ENCODE measurements around the gene PSME3IP1.

PSME3IP1 gene

DNA sequence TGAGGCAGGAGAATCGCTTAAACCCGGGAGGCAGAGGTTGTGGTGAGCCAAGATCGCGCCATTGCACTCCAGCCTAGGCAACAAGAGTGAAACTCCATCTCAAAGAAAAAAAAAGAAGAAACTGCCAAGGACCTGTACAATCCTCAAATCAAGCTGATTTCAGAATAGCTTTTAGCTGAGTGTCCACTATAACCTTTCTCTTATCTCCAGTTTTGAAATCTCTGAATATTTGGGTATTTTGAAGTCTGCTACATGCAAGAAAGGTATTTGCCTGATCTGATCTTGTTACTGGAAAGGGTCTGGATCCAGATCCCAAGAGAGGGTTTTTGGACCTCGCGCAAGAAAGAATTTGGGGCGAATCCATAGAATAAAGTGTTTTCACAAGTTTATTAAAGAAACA lies 40.1 kb upstream of the PSME3IP1 start:
- H3K27ac ChIP-seq, result no peak overlapping the region

DNA sequence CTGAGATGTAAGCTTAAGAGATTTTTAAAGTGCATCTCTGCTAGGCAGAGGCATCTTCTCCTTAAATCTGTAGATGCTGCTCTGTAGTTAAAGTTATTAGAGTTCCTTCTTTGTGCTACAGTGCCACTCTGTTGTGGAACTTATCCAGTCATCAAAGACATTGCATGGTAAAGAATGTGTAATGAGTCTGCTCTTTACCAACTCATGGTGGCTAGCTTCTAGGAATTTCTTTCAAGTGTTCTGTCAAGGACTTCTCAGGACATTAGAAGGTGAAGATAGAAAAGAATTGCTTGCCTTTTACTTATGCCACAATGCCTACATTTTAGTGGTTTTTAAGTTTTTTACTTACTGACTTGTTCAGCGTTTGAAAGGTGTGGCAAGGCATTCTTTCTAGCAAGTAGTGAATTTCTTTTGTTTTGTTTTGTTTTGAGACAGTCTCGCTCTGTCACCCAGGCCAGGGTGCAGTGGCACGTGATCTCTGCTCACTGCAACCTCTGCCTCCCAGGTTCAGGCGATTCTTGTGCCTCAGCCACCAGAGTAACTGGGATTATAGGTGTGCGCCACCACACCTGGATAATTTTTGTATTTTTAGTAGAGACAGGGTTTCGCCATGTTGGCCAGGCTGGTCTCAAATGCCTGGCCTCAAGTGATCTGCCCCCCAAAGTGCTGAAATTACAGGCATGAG lies 39.0 kb upstream of the PSME3IP1 start:
- Histone ChIP-seq H3K4me3 (IDR thresholded peaks at IDR 0.05; ENCODE audit: insufficient read depth, low read depth, low read length) (no peak overlapping the region), H2AFZ (ENCODE audit: low read depth) (no peak overlapping the region), H4K20me1 (ENCODE audit: insufficient read depth) (no peaks in the 10 kb centered on the region), H3K27ac (no peak overlapping the region), H3K79me2 (ENCODE audit: insufficient read depth, low read depth) (no peaks in the 10 kb centered on the region), H3K4me1 (ENCODE audit: low read depth, poor library complexity, severe bottlenecking) (no peaks in the 10 kb centered on the region), H3K27me3 (ENCODE audit: insufficient read depth, low read depth) (no peaks in the 10 kb centered on the region), H3K4me2 (no peak overlapping the region), H3K9ac (no peak overlapping the region), H3K36me3 (ENCODE audit: insufficient read depth) (no peaks in the 10 kb centered on the region)
- TF ChIP-seq, protein P1, sequence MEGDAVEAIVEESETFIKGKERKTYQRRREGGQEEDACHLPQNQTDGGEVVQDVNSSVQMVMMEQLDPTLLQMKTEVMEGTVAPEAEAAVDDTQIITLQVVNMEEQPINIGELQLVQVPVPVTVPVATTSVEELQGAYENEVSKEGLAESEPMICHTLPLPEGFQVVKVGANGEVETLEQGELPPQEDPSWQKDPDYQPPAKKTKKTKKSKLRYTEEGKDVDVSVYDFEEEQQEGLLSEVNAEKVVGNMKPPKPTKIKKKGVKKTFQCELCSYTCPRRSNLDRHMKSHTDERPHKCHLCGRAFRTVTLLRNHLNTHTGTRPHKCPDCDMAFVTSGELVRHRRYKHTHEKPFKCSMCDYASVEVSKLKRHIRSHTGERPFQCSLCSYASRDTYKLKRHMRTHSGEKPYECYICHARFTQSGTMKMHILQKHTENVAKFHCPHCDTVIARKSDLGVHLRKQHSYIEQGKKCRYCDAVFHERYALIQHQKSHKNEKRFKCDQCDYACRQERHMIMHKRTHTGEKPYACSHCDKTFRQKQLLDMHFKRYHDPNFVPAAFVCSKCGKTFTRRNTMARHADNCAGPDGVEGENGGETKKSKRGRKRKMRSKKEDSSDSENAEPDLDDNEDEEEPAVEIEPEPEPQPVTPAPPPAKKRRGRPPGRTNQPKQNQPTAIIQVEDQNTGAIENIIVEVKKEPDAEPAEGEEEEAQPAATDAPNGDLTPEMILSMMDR (conservative IDR thresholded peaks at IDR 0.05; ENCODE audit: low read depth, low read length), result no peak

More for the DNA sequence above, 40.1 kb upstream of the PSME3IP1 start:
- TF ChIP-seq, protein P1 (conservative IDR thresholded peaks at IDR 0.05; ENCODE audit: low read depth, low read length), result no peak
- H3K79me2 ChIP-seq (ENCODE audit: insufficient read depth, low read depth), result no peaks in the 10 kb centered on the region
- no peak overlapping the region for H3K4me2 ChIP-seq
- H3K4me1 ChIP-seq (ENCODE audit: low read depth, poor library complexity, severe bottlenecking), result no peaks in the 10 kb centered on the region
- no peak overlapping the region for H3K9ac ChIP-seq
- no peak overlapping the region for H2AFZ ChIP-seq (ENCODE audit: low read depth)
- H4K20me1 ChIP-seq (ENCODE audit: insufficient read depth), result no peaks in the 10 kb centered on the region
- H3K27me3 ChIP-seq (ENCODE audit: insufficient read depth, low read depth), result no peaks in the 10 kb centered on the region
- no peaks in the 10 kb centered on the region for H3K36me3 ChIP-seq (ENCODE audit: insufficient read depth)
- no peak overlapping the region for H3K4me3 ChIP-seq (IDR thresholded peaks at IDR 0.05; ENCODE audit: insufficient read depth, low read depth, low read length)

DNA sequence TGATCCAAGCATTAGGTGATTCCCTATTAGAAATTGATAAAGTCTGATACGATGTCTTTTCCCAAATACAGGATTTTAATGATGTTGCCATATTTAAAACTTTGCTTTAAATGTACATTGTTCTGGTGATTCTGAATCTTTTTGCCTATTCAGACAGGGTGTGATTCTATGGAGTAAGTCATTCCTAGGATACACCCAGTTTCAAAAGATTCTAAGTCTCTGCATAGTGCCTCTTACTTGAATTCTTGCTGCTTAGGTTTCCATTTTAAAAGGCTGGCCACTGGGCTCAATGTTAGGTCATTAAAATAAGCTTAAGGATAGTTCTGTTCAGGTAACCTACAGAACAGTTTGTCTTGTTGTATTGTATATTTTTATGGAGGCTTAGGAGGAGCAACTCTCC lies 37.2 kb upstream of the PSME3IP1 start:
- no peaks in the 10 kb centered on the region for H4K20me1 ChIP-seq (ENCODE audit: insufficient read depth)
- no peaks in the 10 kb centered on the region for H3K79me2 ChIP-seq (ENCODE audit: insufficient read depth, low read depth)
- no peak overlapping the region for H2AFZ ChIP-seq (ENCODE audit: low read depth)
- TF ChIP-seq, protein P1 (conservative IDR thresholded peaks at IDR 0.05; ENCODE audit: low read depth, low read length), result no peak
- H3K4me1 ChIP-seq (ENCODE audit: low read depth, poor library complexity, severe bottlenecking), result no peaks in the 10 kb centered on the region
- H3K36me3 ChIP-seq (ENCODE audit: insufficient read depth), result no peaks in the 10 kb centered on the region
- H3K4me3 ChIP-seq (IDR thresholded peaks at IDR 0.05; ENCODE audit: insufficient read depth, low read depth, low read length), result no peak overlapping the region
- H3K27ac ChIP-seq, result no peak overlapping the region
- no peaks in the 10 kb centered on the region for H3K27me3 ChIP-seq (ENCODE audit: insufficient read depth, low read depth)
- H3K9ac ChIP-seq, result no peak overlapping the region
- H3K4me2 ChIP-seq, result no peak overlapping the region

GRCh38 chr16:57216968-57217367 lies 31.1 kb upstream of the PSME3IP1 start:
- no peaks in the 10 kb centered on the region for H4K20me1 ChIP-seq (ENCODE audit: insufficient read depth)
- H3K27me3 ChIP-seq (ENCODE audit: insufficient read depth, low read depth), result no peaks in the 10 kb centered on the region
- no peaks in the 10 kb centered on the region; the same call in 1 of the 2 replicates for H3K36me3 ChIP-seq (ENCODE audit: insufficient read depth)
- no peak overlapping the region for H3K4me3 ChIP-seq (IDR thresholded peaks at IDR 0.05; ENCODE audit: insufficient read depth, low read depth, low read length)
- H3K4me2 ChIP-seq, result no peak overlapping the region
- TF ChIP-seq, protein P1 (conservative IDR thresholded peaks at IDR 0.05; ENCODE audit: low read depth, low read length), result no peak
- no peak overlapping the region for H3K9ac ChIP-seq
- no peak overlapping the region for H3K27ac ChIP-seq
- no peaks in the 10 kb centered on the region for H3K4me1 ChIP-seq (ENCODE audit: low read depth, poor library complexity, severe bottlenecking)
- H3K79me2 ChIP-seq (ENCODE audit: insufficient read depth, low read depth), result no peaks in the 10 kb centered on the region
- no peak overlapping the region for H2AFZ ChIP-seq (ENCODE audit: low read depth)
